HEK293 (cell line): Measurements from ENCODE around the gene DLL1.

Source experiments
- CTCF ChIA-PET: fragments of 350-600 bp; formaldehyde crosslinking; extraction: SDS; loops from one replicate; lab custom pipeline; 2021; ENCODE audit warnings: antibody characterized with exemption; lab: Yijun Ruan, JAX
- POLR2A ChIA-PET: fragments of 300-600 bp; formaldehyde crosslinking; extraction: SDS; loops from one replicate; lab custom pipeline; 2020; ENCODE audit warnings: antibody characterized with exemption, inconsistent platforms; lab: Yijun Ruan, JAX
- H3K27ac ChIP-seq: fragments of 200-500 bp; sonication (Bioruptor generic); 2 replicates; pipeline ENCODE4 v1.5.1; 2014; ENCODE audit warnings: low read depth, low read length, control low read depth, inconsistent platforms; ENCODE audit errors: extremely low read depth
- H3K36me3 ChIP-seq, 2 experiments: fragments of 200-500 bp in 1 of 2; sonication (Bioruptor generic) in 1 of 2; 1 replicate in 1 of 2; 2 replicates in 1 of 2; pipeline ENCODE4 v1.5.1; 2014 to 2017; ENCODE audit warnings: inconsistent platforms in 2 of 2, low read length in 2 of 2; ENCODE audit not compliant: control insufficient read depth in 2 of 2, insufficient read depth in 1 of 2
- H3K4me1 ChIP-seq: fragments of 200-500 bp; sonication (Bioruptor generic); 2 replicates; pipeline ENCODE4 v1.5.1; 2014; ENCODE audit warnings: mild to moderate bottlenecking, low read length, inconsistent platforms; ENCODE audit not compliant: control insufficient read depth, insufficient read depth
- H3K4me3 ChIP-seq: 2 replicates; pipeline ENCODE4 v1.5.1; 2011; ENCODE audit warnings: low read depth, mild to moderate bottlenecking, control low read depth, low read length, moderate library complexity
- H3K9me3 ChIP-seq: fragments of 200-500 bp; sonication (Bioruptor generic); 2 replicates; pipeline ENCODE4 v1.5.1; 2014; ENCODE audit warnings: low read depth, low read length, inconsistent platforms; ENCODE audit not compliant: control insufficient read depth, insufficient read depth
- FEZF1 ChIP-seq: fragments of 450-650 bp; formaldehyde crosslinking; IDR thresholded peaks from 2 replicates; pipeline ENCODE4 v1.5.1; 2016; ENCODE audit warnings: missing biosample characterization, missing genetic modification characterization
- KLF8 ChIP-seq: fragments of 450-650 bp; formaldehyde crosslinking; IDR thresholded peaks from 2 replicates; pipeline ENCODE4 v1.5.1; 2016; ENCODE audit warnings: missing biosample characterization, missing genetic modification characterization
- KLF9 ChIP-seq: fragments of 450-650 bp; formaldehyde crosslinking; IDR thresholded peaks from 2 replicates; pipeline ENCODE4 v1.5.1; 2016; ENCODE audit warnings: missing biosample characterization, missing genetic modification characterization, low read depth
- OVOL3 ChIP-seq: fragments of 450-650 bp; formaldehyde crosslinking; IDR thresholded peaks from 2 replicates; pipeline ENCODE4 v1.5.1; 2016; ENCODE audit warnings: missing biosample characterization, missing genetic modification characterization
- REPIN1 ChIP-seq: fragments of 450-650 bp; formaldehyde crosslinking; IDR thresholded peaks from 2 replicates; pipeline ENCODE4 v1.5.1; 2017; ENCODE audit warnings: missing biosample characterization, missing genetic modification characterization, low read depth
- WT1 ChIP-seq: fragments of 450-650 bp; formaldehyde crosslinking; IDR thresholded peaks from 2 replicates; pipeline ENCODE4 v1.5.1; 2016; ENCODE audit warnings: missing biosample characterization, missing genetic modification characterization
- ZNF121 ChIP-seq: fragments of 450-650 bp; formaldehyde crosslinking; IDR thresholded peaks from 2 replicates; pipeline ENCODE4 v1.5.1; 2016; ENCODE audit warnings: missing biosample characterization, missing genetic modification characterization
- ZNF132 ChIP-seq: fragments of 450-650 bp; formaldehyde crosslinking; IDR thresholded peaks from 2 replicates; pipeline ENCODE4 v1.5.1; 2017; ENCODE audit warnings: missing biosample characterization, missing genetic modification characterization, borderline replicate concordance
- ZNF174 ChIP-seq: fragments of 450-650 bp; formaldehyde crosslinking; IDR thresholded peaks from 2 replicates; pipeline ENCODE4 v1.5.0; 2017; ENCODE audit warnings: missing biosample characterization, mild to moderate bottlenecking, missing genetic modification characterization
- ZNF202 ChIP-seq: fragments of 450-650 bp; formaldehyde crosslinking; IDR thresholded peaks from 2 replicates; pipeline ENCODE4 v1.5.1; 2016; ENCODE audit warnings: missing biosample characterization, missing genetic modification characterization, borderline replicate concordance
- ZNF214 ChIP-seq: fragments of 450-650 bp; formaldehyde crosslinking; IDR thresholded peaks from 2 replicates; pipeline ENCODE4 v1.5.1; 2017; ENCODE audit warnings: missing biosample characterization, mild to moderate bottlenecking, missing genetic modification characterization, borderline replicate concordance
- ZNF404 ChIP-seq: fragments of 450-650 bp; formaldehyde crosslinking; IDR thresholded peaks from 2 replicates; pipeline ENCODE4 v1.5.1; 2017; ENCODE audit warnings: missing biosample characterization, missing genetic modification characterization
- ZNF585B ChIP-seq: fragments of 450-650 bp; formaldehyde crosslinking; IDR thresholded peaks from 2 replicates; pipeline ENCODE4 v1.5.1; 2016; ENCODE audit warnings: missing biosample characterization, missing genetic modification characterization
- ZNF777 ChIP-seq: fragments of 450-650 bp; formaldehyde crosslinking; IDR thresholded peaks from 2 replicates; pipeline ENCODE4 v1.5.1; 2017; ENCODE audit warnings: missing biosample characterization, missing genetic modification characterization, borderline replicate concordance
- ZNF791 ChIP-seq: fragments of 450-650 bp; formaldehyde crosslinking; IDR thresholded peaks from 2 replicates; pipeline ENCODE4 v1.5.1; 2016; ENCODE audit warnings: missing biosample characterization, missing genetic modification characterization
- ZNF837 ChIP-seq: fragments of 450-650 bp; formaldehyde crosslinking; IDR thresholded peaks from 2 replicates; pipeline ENCODE4 v1.5.1; 2016; ENCODE audit warnings: missing biosample characterization, missing genetic modification characterization
- ZNF843 ChIP-seq: fragments of 450-650 bp; formaldehyde crosslinking; IDR thresholded peaks from 2 replicates; pipeline ENCODE4 v1.5.1; 2016; ENCODE audit warnings: missing biosample characterization, missing genetic modification characterization
- ZSCAN30 ChIP-seq: fragments of 450-650 bp; IDR thresholded peaks from 2 replicates; pipeline ENCODE4 v1.5.1; 2018; ENCODE audit warnings: missing biosample characterization, mild to moderate bottlenecking, missing genetic modification characterization, moderate library complexity
- TF ChIP-seq, protein P1 (sequence below): fragments of 450-650 bp; formaldehyde crosslinking; IDR thresholded peaks from 2 replicates; pipeline ENCODE4 v1.5.1; 2016; ENCODE audit warnings: missing biosample characterization, missing genetic modification characterization
- TF ChIP-seq, protein P2 (sequence below): fragments of 450-650 bp; formaldehyde crosslinking; IDR thresholded peaks from 2 replicates; pipeline ENCODE4 v1.5.1; 2016; ENCODE audit warnings: missing biosample characterization, missing genetic modification characterization
- TF ChIP-seq, protein P3 (sequence below): fragments of 450-650 bp; formaldehyde crosslinking; IDR thresholded peaks from 2 replicates; pipeline ENCODE4 v1.5.1; 2016; ENCODE audit warnings: missing biosample characterization, missing genetic modification characterization
- TF ChIP-seq, protein P4 (sequence below): fragments of 450-650 bp; formaldehyde crosslinking; IDR thresholded peaks from 2 replicates; pipeline ENCODE4 v1.5.1; 2016; ENCODE audit warnings: missing biosample characterization, missing genetic modification characterization
- TF ChIP-seq, protein P5 (sequence below): fragments of 450-650 bp; formaldehyde crosslinking; IDR thresholded peaks from 2 replicates; pipeline ENCODE4 v1.5.1; 2016; ENCODE audit warnings: missing biosample characterization, missing genetic modification characterization

DLL1 gene

DNA sequence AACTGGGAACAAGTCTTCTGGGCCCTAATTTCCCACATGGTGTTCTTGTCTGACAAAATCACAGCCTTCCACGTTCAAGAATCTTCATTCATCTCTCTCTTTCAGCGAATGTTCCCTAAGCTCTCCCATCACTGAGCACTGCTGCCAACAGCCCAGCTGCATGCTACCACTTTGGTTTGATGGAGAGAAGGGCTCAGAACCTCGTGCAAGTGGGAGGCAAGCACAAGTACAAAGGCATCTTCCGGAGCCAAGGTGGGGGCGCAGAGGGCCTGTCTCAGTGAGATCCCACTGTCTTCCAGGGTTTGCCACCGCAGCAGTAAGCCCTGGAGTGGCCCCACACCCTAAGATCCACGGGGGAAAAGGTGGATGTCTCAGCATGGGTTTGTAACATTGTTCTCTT is 17.2 kb downstream of the DLL1 start (continued):
- TF ChIP-seq, protein P1, sequence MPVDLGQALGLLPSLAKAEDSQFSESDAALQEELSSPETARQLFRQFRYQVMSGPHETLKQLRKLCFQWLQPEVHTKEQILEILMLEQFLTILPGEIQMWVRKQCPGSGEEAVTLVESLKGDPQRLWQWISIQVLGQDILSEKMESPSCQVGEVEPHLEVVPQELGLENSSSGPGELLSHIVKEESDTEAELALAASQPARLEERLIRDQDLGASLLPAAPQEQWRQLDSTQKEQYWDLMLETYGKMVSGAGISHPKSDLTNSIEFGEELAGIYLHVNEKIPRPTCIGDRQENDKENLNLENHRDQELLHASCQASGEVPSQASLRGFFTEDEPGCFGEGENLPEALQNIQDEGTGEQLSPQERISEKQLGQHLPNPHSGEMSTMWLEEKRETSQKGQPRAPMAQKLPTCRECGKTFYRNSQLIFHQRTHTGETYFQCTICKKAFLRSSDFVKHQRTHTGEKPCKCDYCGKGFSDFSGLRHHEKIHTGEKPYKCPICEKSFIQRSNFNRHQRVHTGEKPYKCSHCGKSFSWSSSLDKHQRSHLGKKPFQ (tag by site-specific recombination): no peak
- TF ChIP-seq ZNF132 (tag by site-specific recombination) (no peak), ZSCAN30 (tag by site-specific recombination) (no peak)
- TF ChIP-seq, protein P2, sequence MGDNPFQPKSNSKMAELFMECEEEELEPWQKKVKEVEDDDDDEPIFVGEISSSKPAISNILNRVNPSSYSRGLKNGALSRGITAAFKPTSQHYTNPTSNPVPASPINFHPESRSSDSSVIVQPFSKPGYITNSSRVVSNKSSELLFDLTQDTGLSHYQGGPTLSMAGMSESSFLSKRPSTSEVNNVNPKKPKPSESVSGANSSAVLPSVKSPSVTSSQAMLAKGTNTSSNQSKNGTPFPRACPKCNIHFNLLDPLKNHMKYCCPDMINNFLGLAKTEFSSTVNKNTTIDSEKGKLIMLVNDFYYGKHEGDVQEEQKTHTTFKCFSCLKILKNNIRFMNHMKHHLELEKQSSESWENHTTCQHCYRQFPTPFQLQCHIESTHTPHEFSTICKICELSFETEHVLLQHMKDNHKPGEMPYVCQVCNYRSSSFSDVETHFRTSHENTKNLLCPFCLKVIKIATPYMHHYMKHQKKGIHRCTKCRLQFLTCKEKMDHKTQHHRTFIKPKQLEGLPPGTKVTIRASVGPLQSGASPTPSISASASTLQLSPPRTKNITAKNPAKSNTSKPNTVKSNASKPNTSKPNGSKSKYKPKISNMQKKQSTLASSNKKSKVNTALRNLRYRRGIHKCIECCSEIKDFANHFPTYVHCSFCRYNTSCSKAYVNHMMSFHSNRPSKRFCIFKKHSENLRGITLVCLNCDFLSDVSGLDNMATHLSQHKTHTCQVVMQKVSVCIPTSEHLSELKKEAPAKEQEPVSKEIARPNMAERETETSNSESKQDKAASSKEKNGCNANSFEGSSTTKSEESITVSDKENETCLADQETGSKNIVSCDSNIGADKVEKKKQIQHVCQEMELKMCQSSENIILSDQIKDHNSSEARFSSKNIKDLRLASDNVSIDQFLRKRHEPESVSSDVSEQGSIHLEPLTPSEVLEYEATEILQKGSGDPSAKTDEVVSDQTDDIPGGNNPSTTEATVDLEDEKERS (tag by site-specific recombination): no peak
- TF ChIP-seq, protein P3, sequence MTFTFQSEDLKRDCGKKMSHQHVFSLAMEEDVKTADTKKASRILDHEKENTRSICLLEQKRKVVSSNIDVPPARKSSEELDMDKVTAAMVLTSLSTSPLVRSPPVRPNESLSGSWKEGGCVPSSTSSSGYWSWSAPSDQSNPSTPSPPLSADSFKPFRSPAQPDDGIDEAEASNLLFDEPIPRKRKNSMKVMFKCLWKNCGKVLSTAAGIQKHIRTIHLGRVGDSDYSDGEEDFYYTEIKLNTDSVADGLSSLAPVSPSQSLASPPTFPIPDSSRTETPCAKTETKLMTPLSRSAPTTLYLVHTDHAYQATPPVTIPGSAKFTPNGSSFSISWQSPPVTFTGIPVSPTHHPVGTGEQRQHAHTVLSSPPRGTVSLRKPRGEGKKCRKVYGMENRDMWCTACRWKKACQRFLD (tag by site-specific recombination): no peak

DNA sequence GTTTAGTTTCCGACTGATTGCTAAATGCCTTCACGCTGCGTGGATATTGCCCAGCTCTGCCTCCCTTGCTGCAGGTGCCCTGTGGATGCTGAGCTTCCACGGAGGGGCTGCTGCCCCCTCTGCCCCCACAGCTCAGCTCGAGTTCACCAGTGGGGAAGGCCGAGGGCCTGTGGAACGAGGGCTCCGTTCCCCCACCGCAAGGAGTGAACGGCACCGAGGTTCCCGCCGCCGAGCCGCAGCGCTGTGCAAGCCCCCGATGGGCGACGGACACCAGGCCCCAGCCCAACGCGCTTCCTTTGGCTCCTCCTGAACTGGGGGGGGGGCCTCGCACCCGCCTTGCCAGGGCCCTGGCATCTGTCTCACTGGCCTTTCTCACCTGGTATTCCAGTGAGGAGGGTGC is 17.7 kb downstream of the DLL1 start:
- H3K9me3 ChIP-seq: no peaks in the 10 kb centered on the region
- no peak for TF ChIP-seq WT1 (tag by site-specific recombination)
- TF ChIP-seq ZNF121 (tag by site-specific recombination): no peak
- TF ChIP-seq ZNF214 (tag by site-specific recombination): no peak
- TF ChIP-seq ZNF837 (tag by site-specific recombination): no peak
- TF ChIP-seq ZNF404 (tag by site-specific recombination): no peak
- TF ChIP-seq, protein P1 (tag by site-specific recombination): no peak
- TF ChIP-seq, protein P4, sequence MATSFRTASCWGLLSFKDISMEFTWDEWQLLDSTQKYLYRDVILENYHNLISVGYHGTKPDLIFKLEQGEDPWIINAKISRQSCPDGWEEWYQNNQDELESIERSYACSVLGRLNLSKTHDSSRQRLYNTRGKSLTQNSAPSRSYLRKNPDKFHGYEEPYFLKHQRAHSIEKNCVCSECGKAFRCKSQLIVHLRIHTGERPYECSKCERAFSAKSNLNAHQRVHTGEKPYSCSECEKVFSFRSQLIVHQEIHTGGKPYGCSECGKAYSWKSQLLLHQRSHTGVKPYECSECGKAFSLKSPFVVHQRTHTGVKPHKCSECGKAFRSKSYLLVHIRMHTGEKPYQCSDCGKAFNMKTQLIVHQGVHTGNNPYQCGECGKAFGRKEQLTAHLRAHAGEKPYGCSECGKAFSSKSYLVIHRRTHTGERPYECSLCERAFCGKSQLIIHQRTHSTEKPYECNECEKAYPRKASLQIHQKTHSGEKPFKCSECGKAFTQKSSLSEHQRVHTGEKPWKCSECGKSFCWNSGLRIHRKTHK (tag by site-specific recombination): no peak
- TF ChIP-seq KLF8 (tag by site-specific recombination): no peak
- CTCF ChIA-PET: no interaction called here
- POLR2A ChIA-PET: no interaction called here
- H3K36me3 ChIP-seq: no peaks in the 10 kb centered on the region
- no peak overlapping the region for H3K4me3 ChIP-seq
- no peak overlapping the region for H3K27ac ChIP-seq
- no peaks in the 10 kb centered on the region for H3K4me1 ChIP-seq

DNA sequence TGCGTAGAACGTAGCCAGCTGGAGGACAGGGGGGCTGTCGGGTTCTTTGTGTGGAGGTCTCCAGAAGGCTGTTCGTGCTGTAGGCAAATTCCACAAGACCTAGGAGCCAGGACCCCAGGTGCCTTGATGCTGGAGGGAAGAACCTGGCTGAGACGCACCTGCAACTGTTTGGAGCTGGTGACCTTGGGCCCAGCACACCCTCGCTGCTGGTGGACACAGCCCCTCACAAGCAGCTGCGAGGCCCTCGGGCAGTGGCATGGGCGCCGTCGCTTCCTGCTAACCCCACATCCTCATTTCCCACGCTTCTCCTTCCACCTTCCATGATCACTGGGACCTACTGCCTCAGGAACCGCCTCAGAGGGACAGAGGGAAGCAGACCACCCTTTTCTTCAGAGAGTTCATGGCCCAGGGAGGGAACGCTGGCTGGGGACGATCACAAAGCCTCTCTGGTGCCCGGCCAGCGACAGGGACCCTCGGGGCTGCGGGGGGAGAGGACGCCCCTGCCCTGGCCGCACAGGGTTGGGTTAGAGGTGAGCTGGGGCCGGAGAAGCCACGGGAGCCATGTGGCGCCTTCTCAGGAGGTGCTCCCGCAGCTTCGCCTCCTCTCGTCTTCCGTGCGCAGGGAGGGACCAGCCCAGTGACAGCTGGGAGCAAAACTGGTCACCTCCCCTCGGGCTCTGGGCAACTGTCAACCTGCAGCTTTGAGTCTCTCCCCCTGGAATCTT is 18.4 kb downstream of the DLL1 start:
- ChIA-PET CTCF (no interaction called here), POLR2A (no interaction called here)
- no peaks in the 10 kb centered on the region for H3K4me1 ChIP-seq
- H3K4me3 ChIP-seq: no peak overlapping the region
- H3K9me3 ChIP-seq: no peaks in the 10 kb centered on the region
- H3K36me3 ChIP-seq: no peaks in the 10 kb centered on the region
- H3K27ac ChIP-seq: no peak overlapping the region
- TF ChIP-seq REPIN1: no peak
- no peak for TF ChIP-seq KLF8 (tag by site-specific recombination)
- TF ChIP-seq ZNF585B (tag by site-specific recombination): no peak
- TF ChIP-seq ZNF843 (tag by site-specific recombination): no peak
- no peak for TF ChIP-seq KLF9 (tag by site-specific recombination)
- TF ChIP-seq OVOL3 (tag by site-specific recombination): no peak
- TF ChIP-seq ZNF777 (tag by site-specific recombination): no peak
- TF ChIP-seq, protein P5, sequence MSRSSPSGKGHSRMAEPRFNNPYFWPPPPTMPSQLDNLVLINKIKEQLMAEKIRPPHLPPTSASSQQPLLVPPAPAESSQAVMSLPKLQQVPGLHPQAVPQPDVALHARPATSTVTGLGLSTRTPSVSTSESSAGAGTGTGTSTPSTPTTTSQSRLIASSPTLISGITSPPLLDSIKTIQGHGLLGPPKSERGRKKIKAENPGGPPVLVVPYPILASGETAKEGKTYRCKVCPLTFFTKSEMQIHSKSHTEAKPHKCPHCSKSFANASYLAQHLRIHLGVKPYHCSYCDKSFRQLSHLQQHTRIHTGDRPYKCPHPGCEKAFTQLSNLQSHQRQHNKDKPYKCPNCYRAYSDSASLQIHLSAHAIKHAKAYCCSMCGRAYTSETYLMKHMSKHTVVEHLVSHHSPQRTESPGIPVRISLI (tag by site-specific recombination): no peak
- TF ChIP-seq ZNF202: no peak
- TF ChIP-seq FEZF1: no peak
- TF ChIP-seq ZNF791 (tag by site-specific recombination): no peak
- no peak for TF ChIP-seq ZNF174 (tag by site-specific recombination)
